GM19023 (cell line): ENCODE measurements around the gene SUMO4.

Experiments
- ATAC-seq: cut with Tn5 transposase; IDR thresholded peaks from one replicate; pipeline ENCODE4 v1.9.1; 2021; ENCODE audit warnings: mild to moderate bottlenecking, moderate library complexity; ENCODE audit not compliant: unreplicated experiment

The SUMO4 gene

GRCh38 chr6:149389509-149390297 is 10.4 kb upstream of the SUMO4 start:
- ATAC-seq: no peak

- ATAC-seq: no peak
These were observed 8.0 kb upstream of the SUMO4 start for GRCh38 chr6:149392093-149392492.

GRCh38 chr6:149392535-149392934 is 7.5 kb upstream of the SUMO4 start:
- ATAC-seq: no peak

DNA sequence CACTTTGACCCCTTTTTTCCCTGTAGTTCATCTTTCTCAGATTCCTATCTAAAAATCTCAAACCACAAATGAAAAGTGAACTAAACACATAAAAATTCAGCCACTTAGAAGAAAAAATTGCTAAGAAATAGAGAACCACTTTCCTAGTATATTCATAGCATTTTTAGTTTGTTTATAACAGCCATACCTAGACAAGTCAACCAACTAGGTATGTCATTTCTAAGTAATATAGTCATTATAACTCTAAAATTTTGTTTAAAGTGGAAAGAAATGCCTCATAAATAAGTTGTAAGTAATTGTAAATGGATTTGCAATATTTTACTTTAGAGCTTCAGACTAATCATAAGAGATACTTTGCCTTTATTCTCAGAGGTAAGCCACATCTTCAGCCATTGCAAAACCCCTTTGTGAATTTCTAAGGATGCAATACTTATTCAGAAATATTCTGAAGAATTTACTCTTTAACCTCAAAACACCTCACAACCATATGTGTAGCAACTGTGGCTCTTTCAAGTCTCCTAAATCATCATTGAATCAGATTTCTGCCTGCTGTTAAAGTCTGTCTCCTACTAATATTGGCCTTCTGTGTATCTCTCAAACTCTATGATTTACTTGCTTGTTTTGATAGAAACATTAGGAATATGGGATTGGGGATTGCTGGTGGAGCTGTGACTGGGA is 6.9 kb upstream of the SUMO4 start:
- ATAC-seq: no peak

GRCh38 chr6:149395185-149395584 is 4.9 kb upstream of the SUMO4 start:
- ATAC-seq: no peak

- ATAC-seq: no peak
These were observed 2.7 kb upstream of the SUMO4 start for GRCh38 chr6:149397384-149397783.

DNA sequence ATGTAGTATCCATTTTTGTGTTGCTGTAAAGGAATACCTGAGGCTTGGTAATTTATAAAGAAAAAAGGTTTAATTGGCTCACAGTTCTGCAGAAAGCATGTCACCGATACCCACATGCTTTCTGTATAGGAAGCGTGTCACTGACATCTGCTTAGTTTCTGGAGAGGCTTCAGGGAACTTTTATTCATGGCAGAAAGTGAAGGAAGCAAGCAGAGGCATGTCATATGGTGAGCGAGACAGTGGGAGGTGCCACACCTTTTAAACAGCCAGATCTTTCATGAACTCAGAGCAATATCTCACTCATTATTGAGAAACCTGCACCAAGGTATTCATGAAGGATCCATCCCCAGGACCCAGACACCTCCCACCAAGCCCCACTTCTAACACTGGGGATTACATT is 3.5 kb downstream of the SUMO4 start:
- no peak for ATAC-seq

DNA sequence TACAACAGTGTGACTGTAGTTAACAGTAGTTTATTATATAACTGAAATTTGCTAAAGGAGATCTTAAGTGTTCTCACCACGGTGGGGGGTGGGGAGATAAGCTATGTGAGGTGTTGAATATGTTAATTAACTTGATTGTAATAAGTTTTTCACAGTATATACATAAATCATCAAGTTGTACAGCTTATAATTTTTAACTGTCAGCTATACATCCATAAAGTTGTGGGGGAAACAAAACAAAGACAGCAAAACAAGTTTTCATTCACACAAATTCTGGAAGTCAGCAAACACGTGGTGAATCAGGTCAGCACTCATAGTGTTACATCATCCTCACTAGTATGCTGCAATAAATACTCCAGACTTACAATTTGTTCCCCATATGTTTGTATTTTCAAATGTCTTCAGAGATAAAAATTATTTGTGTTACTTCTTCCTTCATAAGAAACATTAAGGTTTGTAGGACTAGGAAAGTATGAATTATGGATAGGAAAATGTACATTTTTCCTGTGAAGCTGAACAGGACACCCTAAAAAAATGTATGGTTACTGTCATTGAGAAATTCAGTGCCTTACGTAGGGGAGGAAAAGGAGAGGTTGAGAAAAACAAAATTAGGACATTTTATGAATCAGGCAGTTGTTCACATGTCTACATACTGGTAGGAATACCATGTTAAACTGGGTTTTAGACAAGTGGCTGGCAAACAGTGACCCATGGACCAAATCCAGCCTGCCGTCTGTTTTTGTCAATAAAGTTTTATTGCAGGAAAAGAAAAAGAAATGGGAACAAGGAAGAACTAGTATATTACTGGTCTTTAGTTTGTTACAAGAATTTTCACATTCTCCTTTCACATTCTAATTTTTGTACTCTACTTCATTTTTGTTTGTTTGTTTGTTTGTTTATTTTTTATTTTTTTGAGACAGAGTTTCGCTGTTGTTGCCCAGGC is 6.0 kb downstream of the SUMO4 start:
- no peak for ATAC-seq

DNA sequence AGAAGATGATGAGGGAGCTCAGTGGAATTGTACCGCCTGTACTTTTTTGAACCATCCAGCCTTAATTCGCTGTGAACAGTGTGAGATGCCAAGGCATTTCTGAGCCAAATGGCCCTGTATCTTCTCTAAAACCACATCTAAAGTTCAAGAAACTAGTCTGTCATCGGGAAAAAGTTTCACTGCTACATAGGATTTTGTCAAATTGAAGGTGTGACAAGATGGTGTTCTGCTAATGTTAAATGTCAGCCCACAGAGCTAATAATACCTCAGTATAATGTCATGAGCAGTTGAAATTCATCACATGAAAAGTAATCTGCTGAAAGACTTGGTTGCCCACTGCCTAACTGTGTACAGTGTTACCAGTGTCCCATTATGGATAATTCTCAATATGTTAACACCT is 9.6 kb downstream of the SUMO4 start:
- ATAC-seq: no peak

GRCh38 chr6:149410557-149410956 is 10.5 kb downstream of the SUMO4 start:
- no peak for ATAC-seq

- no peak for ATAC-seq
These were observed 13.9 kb downstream of the SUMO4 start for GRCh38 chr6:149414009-149414408.

- ATAC-seq: no peak
These were observed 14.8 kb downstream of the SUMO4 start for GRCh38 chr6:149414821-149415220.

DNA sequence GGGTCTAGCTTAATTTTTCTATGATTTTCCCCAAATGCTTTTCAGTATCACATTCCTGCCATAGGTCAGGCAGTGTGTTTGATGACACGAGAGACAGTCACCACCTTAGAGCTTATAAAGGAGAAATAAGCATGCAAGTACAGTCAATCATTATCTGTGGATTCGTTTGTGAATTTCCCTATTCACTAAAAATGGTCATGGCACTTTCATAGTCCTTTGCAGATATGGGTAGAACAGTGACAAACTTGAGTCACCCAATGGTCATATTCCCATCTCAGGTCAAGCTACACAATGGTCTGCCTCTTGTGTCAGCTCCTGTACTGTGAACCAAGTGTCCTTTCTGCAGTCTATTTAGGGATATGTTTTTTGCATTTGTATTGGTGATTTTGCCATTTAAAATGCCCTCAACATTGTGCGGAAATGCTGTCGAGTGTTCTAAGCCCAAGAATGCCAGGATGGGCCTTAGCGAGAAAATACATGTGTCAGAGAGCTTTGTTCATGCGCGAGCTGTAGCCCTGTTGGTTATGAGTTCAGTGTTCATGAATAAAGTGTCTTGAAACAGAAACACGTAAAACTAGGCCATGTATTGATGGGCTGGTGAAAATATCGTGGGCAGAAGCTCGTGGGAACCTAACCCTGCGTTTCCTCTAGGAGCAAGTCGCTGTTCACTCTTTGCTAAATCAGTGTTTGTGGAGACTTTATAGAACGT is 19.8 kb downstream of the SUMO4 start:
- no peak for ATAC-seq

DNA sequence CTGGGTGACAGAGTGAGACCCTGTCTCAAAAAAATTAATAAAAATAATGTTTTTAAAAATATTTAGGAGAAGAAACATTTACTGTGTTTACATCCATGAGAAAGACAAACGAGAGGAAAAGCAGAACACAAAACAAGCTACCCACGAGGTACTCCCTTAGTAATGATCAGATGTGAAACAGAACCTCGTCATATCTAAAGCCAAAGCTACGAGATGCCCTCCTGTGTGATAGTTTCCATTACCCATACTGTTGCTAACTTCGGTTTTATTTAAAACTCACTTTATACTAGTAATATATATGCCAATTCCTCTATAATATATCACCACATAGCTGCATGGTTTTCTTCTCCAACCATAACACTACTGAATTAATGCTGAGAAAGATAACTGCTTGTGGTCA is 21.1 kb downstream of the SUMO4 start:
- no peak for ATAC-seq

GRCh38 chr6:149422581-149422980 is 22.5 kb downstream of the SUMO4 start:
- ATAC-seq: no peak

DNA sequence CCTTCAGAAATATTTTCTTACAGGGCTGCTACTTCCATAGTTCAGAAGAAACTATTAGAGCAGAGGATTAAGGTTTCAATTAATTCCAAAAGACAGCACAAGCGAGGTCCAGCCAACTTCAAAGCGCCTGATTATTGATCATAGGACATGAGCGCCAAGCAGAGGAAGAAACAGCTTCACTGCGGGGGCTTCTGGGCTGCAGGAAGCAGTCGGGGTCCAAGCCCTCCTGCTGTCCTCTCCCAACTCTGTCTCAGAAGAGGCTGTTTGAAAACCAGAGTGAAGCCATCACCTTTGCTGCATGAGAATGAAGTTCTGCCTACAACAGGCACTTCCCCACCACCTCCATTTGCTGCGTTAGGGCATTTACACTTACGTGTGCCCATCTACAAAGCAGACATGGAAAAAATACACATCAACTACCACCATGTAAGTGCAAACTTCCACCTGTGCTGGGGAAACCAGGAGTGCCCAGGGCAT is 23.9 kb downstream of the SUMO4 start:
- ATAC-seq: no peak

DNA sequence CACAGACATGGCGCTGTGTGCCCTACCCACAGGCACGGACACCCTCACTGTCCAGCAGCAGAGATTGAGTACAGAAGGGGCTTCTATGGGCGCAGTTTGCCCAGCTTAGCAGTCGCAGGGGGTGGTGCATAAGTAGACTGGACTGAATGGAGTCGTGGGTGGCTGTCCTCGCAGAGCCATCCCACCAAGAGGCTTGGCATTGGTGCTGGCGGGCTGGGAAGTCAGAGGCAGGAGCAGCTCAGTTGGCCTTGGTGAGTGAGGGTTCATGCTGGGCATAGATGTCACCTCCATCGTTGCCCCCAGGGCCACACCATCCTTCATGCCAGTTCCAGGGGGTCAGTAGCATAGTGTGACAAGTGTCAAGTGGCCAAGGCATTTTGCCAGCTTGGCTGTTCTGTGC is 25.2 kb downstream of the SUMO4 start:
- no peak for ATAC-seq

GRCh38 chr6:149425754-149426153 is 25.7 kb downstream of the SUMO4 start:
- ATAC-seq: no peak

GRCh38 chr6:149428606-149429005 is 28.5 kb downstream of the SUMO4 start:
- no peak for ATAC-seq

GRCh38 chr6:149429427-149430360 is 29.6 kb downstream of the SUMO4 start:
- no peak for ATAC-seq
